ENCODE data around the gene MTG2. TPM values are rescaled to one million over a fixed set of nuclear protein-coding genes. Genes with fewer than 3 reads are reported as not detected.

MTG2 gene
- total RNA-seq, 1 donor from 2014 or later = 13.3 TPM

DNA sequence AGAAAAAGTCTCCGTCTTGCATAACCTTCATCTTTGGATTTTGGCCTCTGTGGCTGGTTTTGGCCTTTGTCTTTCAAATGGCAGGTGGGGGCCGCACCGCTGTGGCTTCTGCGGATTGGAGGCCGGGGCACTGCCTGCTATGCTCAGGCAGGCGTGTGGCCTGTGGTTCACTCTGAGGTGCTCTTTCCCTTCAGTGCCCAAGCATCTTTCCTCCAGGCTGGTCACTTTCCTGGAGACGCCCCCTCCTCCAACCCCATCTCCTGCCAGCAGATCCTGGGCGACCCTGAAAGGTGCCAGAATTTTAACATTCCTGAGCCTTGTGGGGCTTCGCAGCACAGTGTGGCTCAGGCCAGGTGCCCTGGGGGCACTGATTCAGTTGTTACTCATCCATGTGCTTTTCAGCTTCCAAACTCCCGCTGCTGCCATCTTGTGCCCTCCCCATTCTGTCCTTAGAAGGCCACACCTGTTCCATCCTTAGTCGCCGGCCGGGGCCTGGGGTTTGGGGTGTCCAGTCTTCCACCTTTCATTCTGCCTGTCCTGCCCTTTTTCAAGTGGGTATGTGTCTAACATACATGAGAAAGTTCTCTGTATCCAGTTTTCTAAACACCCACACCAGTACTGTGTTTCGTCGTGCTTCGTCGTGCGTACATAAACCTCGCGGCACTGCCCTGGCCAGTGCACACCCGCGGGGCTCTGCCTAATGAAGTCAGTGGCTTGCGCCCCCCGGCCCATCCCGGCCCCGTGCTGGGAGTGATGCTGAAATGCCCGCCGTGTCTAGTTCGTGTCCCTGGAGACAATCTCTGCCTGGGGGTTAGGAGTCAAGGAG is 27.2 kb upstream of the MTG2 start:
- intact Hi-C loops (cut with DNase I) = no loop called here
- Histone ChIP-seq H3K4me1 (peaks cover 24% of the 10 kb centered on the region), H3K27ac (no peak overlapping the region)

DNA sequence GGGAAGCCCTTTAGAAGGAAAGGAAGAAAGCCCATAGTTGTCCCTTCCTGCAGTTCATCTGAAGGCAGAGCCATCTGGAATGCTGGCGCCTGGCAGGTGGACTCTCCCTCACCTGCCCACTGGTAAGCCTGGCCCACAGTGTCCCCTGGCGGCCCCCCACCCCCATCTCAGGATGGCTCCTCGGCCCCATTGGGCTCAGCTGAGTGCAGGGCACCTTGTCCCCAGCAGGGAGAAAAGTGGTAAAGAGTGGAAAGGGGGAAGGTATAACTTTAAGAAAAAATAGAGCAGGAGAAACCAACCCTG is 26.6 kb upstream of the MTG2 start:
- Histone ChIP-seq H3K27me3 (no peaks in the 10 kb centered on the region), H3K27ac (no peak overlapping the region), H3K36me3 (peaks cover 0 to 2% of the 10 kb centered on the region in 2 donors), H3K4me1 (peaks cover 19% of the 10 kb centered on the region), H3K9me3 (no peaks in the 10 kb centered on the region), H3K4me3 (no peak overlapping the region)
- TF ChIP-seq POLR2AphosphoS5 (IDR thresholded peaks at IDR 0.05; ENCODE audit: insufficient read depth in 1 of 2, low read depth in 1 of 2) = no peak
- TF ChIP-seq POLR2A (IDR thresholded peaks at IDR 0.05) = no peak
- no peak for TF ChIP-seq CTCF (IDR thresholded peaks at IDR 0.05)
- intact Hi-C loops (cut with DNase I) = no loop called here
- no peak for DNase-seq (ENCODE audit: extremely low spot score in 2 of 2)

More for the DNA sequence above, 27.2 kb upstream of the MTG2 start:
- TF ChIP-seq POLR2A (IDR thresholded peaks at IDR 0.05) (no peak), CTCF (IDR thresholded peaks at IDR 0.05) (no peak), POLR2AphosphoS5 (IDR thresholded peaks at IDR 0.05; ENCODE audit: insufficient read depth in 1 of 2, low read depth in 1 of 2) (no peak)
- Histone ChIP-seq H3K9me3 (no peaks in the 10 kb centered on the region), H3K27me3 (no peaks in the 10 kb centered on the region), H3K4me3 (no peak overlapping the region), H3K36me3 (no peaks in the 10 kb centered on the region)
- DNase-seq (ENCODE audit: extremely low spot score in 2 of 2) = no peak

DNA sequence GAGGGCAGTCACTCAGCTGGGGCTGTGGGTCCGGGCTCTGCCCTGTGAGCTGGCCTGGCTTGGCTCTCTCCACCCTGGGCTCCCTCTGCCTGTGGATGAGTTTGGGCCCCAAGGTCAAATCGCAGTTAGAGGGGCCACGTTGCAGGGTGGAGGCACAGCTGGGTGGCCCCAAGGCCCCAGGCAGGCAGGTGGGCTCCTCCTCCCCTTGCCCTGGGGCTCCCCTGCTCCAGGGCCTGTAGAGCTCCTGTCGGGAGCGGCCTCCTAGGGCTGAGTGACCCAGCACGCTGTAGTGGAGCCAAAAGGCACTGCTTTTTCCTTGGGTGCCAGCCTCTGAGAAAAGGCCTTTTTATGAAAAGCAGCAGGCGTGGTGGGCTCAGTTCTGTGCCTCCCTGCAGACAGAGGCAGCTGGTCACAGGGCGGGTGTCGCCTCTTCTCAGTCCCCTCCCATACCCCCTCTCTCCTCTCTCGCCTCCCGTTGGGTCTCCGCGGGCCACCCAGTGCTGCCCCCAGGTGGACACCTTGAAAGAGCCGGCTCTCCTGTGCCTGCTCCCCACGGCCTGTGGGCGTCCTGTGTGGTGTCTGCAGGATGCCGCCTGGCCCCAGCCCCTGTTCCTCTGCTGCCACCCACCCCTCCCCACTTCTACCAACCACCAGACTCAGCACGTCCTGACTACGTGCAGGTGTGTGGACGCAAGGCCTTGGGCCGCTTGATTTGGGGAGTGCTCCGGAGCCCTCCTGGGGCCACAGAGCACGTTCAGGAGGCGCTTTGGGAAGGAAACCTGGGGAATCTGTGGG is 26.0 kb upstream of the MTG2 start:
- no peak for DNase-seq (ENCODE audit: extremely low spot score in 2 of 2)
- Histone ChIP-seq H3K36me3 (peaks cover 0 to 7% of the 10 kb centered on the region in 2 donors), H3K4me3 (no peak overlapping the region), H3K9me3 (no peaks in the 10 kb centered on the region), H3K27me3 (no peaks in the 10 kb centered on the region), H3K27ac (no peak overlapping the region), H3K4me1 (peaks cover 19% of the 10 kb centered on the region)
- TF ChIP-seq POLR2A (IDR thresholded peaks at IDR 0.05) = no peak
- TF ChIP-seq CTCF (IDR thresholded peaks at IDR 0.05) = no peak
- TF ChIP-seq POLR2AphosphoS5 (IDR thresholded peaks at IDR 0.05; ENCODE audit: insufficient read depth in 1 of 2, low read depth in 1 of 2) = no peak
- intact Hi-C loops (cut with DNase I) = no loop called here

- H3K4me3 ChIP-seq = no peak overlapping the region
Measured at GRCh38 chr20:62157387-62158087, 25.3 kb upstream of the MTG2 start.

More at GRCh38 chr20:62157387-62158087, 25.3 kb upstream of the MTG2 start:
- H3K27ac ChIP-seq = no peak overlapping the region
- no peaks in the 10 kb centered on the region for H3K9me3 ChIP-seq
- no peak for DNase-seq (ENCODE audit: extremely low spot score in 2 of 2)
- TF ChIP-seq CTCF (IDR thresholded peaks at IDR 0.05) (no peak), POLR2AphosphoS5 (IDR thresholded peaks at IDR 0.05; ENCODE audit: insufficient read depth in 1 of 2, low read depth in 1 of 2) (no peak), POLR2A (IDR thresholded peaks at IDR 0.05) (no peak)
- no peaks in the 10 kb centered on the region for H3K27me3 ChIP-seq
- H3K4me1 ChIP-seq = peaks cover 19% of the 10 kb centered on the region
- intact Hi-C loops (cut with DNase I) = no loop called here
- H3K36me3 ChIP-seq = peaks cover 0 to 12% of the 10 kb centered on the region in 2 donors
